Measurements from ENCODE around the gene FCAMR.
A peak's percentile ranks its signal among the peaks of the same experiment; 100 is the strongest.

Gene FCAMR

GRCh38 chr1:206955476-206956451, 14.5 kb downstream of the FCAMR start:
- no peak for DNase-seq (ENCODE audit: low read depth)

- no peak for DNase-seq (ENCODE audit: low read depth)
Observed at GRCh38 chr1:206954459-206955342, 15.6 kb downstream of the FCAMR start.

GRCh38 chr1:206953626-206954025, 16.6 kb downstream of the FCAMR start:
- no peak for DNase-seq (ENCODE audit: low read depth)

GRCh38 chr1:206953126-206953525, 17.1 kb downstream of the FCAMR start:
- DNase-seq (ENCODE audit: low read depth): no peak

GRCh38 chr1:206952171-206952570, 18.1 kb downstream of the FCAMR start:
- DNase-seq (ENCODE audit: low read depth): no peak

- DNase-seq (ENCODE audit: low read depth): no peak
Observed at GRCh38 chr1:206951318-206952100, 18.8 kb downstream of the FCAMR start.

- no peak for DNase-seq (ENCODE audit: low read depth)
Observed at GRCh38 chr1:206949641-206950040, 20.6 kb downstream of the FCAMR start.

GRCh38 chr1:206949208-206949607, 21.1 kb downstream of the FCAMR start:
- DNase-seq (ENCODE audit: low read depth): no peak

- no peak for DNase-seq (ENCODE audit: low read depth)
Observed at GRCh38 chr1:206947255-206947654, 23.0 kb downstream of the FCAMR start.

GRCh38 chr1:206946261-206946660, 24.0 kb downstream of the FCAMR start, which contains the start of gene PIGR:
TSS of gene PIGR (minus strand) at chr1:206946466. CDS start at chr1:206940531, 5,935 bp downstream.
- no peak for DNase-seq (ENCODE audit: low read depth)

- no peak for DNase-seq (ENCODE audit: low read depth)
Observed at GRCh38 chr1:206945779-206946178, 24.5 kb downstream of the FCAMR start.

GRCh38 chr1:206944703-206945102, 25.6 kb downstream of the FCAMR start:
- DNase-seq (ENCODE audit: low read depth): no peak

GRCh38 chr1:206941766-206942418, 28.4 kb downstream of the FCAMR start:
- no peak for DNase-seq (ENCODE audit: low read depth)

GRCh38 chr1:206940588-206940936, 29.7 kb downstream of the FCAMR start:
- no peak for DNase-seq (ENCODE audit: low read depth)

GRCh38 chr1:206939841-206940587, 30.2 kb downstream of the FCAMR start:
- DNase-seq (ENCODE audit: low read depth): no peak

GRCh38 chr1:206939131-206939530, 31.1 kb downstream of the FCAMR start:
- DNase-seq (ENCODE audit: low read depth): no peak

GRCh38 chr1:206937425-206937824, 32.8 kb downstream of the FCAMR start:
- DNase-seq (ENCODE audit: low read depth): no peak

- no peak for DNase-seq (ENCODE audit: low read depth)
Observed at GRCh38 chr1:206935491-206936067, 34.7 kb downstream of the FCAMR start.

GRCh38 chr1:206933333-206933945, 36.8 kb downstream of the FCAMR start:
- peak; percentile 46 for DNase-seq (ENCODE audit: low read depth)

GRCh38 chr1:206932177-206932576, 38.1 kb downstream of the FCAMR start:
- DNase-seq (ENCODE audit: low read depth): no peak

Measured in stimulated activated CD8-positive, alpha-beta memory T cell treated with anti-CD3 and anti-CD28 coated beads, Interleukin-12 subunit alpha, Interleukin-12 subunit beta, amount 100 ng/mL, for 4 hours (primary cell).